Activated CD8-positive, alpha-beta memory T cell treated with anti-CD3 and anti-CD28 coated beads, Interleukin-2, amount 50 U/mL, for 24 hours (primary cell): ENCODE measurements around the gene ZNF652.
"Not testable (repeated sequence)": the region's sequence is repeated elsewhere in the genome, so short reads cannot be mapped to it uniquely, and the experiment has no call there.

Experiments
- DNase-seq: peaks from one replicate; pipeline ENCODE4 v3.0.0-alpha.2; 2020; ENCODE audit errors: extremely low read depth

The ZNF652 gene

GRCh38 chr17:49261540-49261939 is 100.5 kb downstream of the ZNF652 start:
- DNase-seq, result not testable (repeated sequence)

- DNase-seq, result no peak
Observed at GRCh38 chr17:49260817-49261291, 101.2 kb downstream of the ZNF652 start.

GRCh38 chr17:49260011-49260816 is 101.8 kb downstream of the ZNF652 start:
- no peak for DNase-seq

GRCh38 chr17:49259663-49260010 is 102.4 kb downstream of the ZNF652 start:
- no peak for DNase-seq

GRCh38 chr17:49258394-49258793 is 103.7 kb downstream of the ZNF652 start:
- DNase-seq, result no peak

GRCh38 chr17:49255125-49255524 is 106.9 kb downstream of the ZNF652 start:
- DNase-seq, result no peak

- no peak for DNase-seq
Observed at GRCh38 chr17:49254066-49254465, 108.0 kb downstream of the ZNF652 start.

GRCh38 chr17:49252148-49252695 is 109.8 kb downstream of the ZNF652 start:
- no peak for DNase-seq

- no peak for DNase-seq
Observed at GRCh38 chr17:49249890-49250522, 112.0 kb downstream of the ZNF652 start.

- DNase-seq, result no peak
Observed at GRCh38 chr17:49249292-49249794, 112.7 kb downstream of the ZNF652 start.

- DNase-seq, result no peak
Observed at GRCh38 chr17:49247944-49248343, 114.1 kb downstream of the ZNF652 start.

- no peak for DNase-seq
Observed at GRCh38 chr17:49244839-49245238, 117.2 kb downstream of the ZNF652 start.
